Hepatic stellate cell (primary cell): ENCODE data around the gene FDXACB1.
A peak's percentile ranks its signal among the peaks of the same experiment; 100 is the strongest.
"Not testable (repeated sequence)": the region's sequence is repeated elsewhere in the genome, so short reads cannot be mapped to it uniquely, and the experiment has no call there.

Source experiments
- DNase-seq: peaks from one replicate; pipeline ENCODE4 v3.0.0; 2011; ENCODE audit warnings: low spot score

Gene FDXACB1

GRCh38 chr11:111908639-111909305 is 29.8 kb upstream of the FDXACB1 start:
- DNase-seq: no peak

DNA sequence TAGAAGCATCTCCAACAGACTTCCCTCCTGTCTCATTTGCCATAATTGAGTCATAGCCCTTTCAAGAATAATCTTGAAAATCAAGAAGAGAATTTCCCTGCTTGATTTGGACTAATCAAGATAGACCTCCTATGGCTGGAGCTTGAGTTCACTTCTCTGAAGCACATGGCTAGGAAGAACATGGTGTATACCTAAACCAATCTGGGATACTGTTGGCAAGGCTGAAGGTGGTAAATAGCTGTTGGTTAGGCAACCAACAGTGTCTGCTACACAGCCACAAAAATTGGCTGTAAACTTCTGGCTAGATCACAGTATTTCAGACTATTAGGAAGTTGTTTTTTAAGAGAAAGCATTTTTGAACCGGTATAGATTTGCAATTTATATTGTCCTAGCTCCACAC is 27.7 kb upstream of the FDXACB1 start:
- no peak for DNase-seq

GRCh38 chr11:111905411-111905810 is 26.4 kb upstream of the FDXACB1 start:
- DNase-seq: no peak

DNA sequence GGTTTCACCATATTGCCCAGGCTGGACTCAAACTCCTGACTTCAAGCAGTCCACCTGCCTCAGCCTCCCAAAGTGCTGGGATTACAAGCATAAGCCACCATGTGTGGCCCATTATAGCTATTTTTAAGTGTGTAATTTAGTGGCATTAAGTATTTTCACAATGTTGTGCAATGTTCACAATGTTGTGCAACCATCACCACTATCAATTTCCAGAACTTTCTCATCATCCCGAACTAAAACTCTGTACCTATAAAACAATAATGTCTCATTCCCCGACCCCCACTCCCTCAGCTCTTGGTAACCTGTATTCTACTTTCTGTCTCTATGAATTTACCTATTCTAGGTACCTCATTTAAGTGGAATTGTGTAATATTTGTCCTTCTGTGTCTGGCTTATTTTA is 7.9 kb upstream of the FDXACB1 start:
- no peak for DNase-seq

DNA sequence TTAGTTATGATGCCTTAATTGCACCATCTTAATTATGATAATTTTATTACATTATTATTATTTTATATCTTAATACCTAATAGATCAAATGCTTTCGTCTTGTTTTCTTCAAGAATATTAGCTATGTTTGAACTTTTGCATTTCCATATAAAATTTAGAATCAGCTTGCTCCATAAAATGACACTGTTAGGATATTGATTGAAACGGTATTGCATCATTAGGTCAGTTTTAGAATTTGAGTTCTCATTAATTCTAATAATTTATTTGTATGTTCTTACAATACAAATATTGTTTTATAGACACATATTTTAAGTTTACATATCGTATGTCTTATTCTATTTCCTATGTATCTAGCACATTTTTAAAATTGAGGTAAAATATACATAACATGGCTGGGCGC is 7.1 kb upstream of the FDXACB1 start:
- DNase-seq: no peak

DNA sequence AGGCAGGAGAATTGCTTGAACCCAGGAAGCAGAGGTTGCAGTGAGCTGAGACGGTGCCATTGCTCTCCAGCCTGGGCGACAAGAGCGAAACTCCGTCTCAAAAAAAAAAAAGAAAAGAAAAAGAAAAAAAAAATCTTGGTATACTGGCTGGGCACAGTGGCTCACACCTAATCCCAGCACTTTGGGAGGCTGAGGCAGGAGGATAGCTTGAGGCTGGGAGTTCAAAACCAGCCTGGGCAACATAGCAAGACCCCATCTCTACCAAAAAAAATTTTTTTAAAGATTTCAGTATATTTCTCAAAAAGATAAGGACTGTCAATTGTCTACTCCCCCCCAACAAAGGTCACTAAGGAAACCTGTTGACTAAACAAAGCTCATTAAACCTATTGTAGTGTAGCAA is 6.1 kb upstream of the FDXACB1 start:
- not testable (repeated sequence) for DNase-seq

- no peak for DNase-seq
Measured at GRCh38 chr11:111882202-111882601, 3.2 kb upstream of the FDXACB1 start.

DNA sequence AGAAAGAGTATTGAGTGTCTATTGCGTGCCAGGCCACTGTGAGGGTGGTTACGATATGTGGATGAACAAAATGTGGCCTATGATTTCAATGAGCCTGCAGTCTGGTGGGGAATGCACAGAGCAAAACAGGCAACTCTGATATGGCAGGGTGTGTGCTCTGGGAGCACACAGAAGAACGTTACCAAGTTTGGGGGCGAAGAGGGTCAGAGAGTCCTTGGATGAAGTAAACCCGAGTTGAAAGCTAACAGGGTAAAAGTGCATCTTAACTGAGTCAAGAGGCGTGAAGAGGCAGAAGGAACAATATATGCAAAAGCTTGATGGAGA is 634 bp upstream of the FDXACB1 start:
- DNase-seq: no peak

DNA sequence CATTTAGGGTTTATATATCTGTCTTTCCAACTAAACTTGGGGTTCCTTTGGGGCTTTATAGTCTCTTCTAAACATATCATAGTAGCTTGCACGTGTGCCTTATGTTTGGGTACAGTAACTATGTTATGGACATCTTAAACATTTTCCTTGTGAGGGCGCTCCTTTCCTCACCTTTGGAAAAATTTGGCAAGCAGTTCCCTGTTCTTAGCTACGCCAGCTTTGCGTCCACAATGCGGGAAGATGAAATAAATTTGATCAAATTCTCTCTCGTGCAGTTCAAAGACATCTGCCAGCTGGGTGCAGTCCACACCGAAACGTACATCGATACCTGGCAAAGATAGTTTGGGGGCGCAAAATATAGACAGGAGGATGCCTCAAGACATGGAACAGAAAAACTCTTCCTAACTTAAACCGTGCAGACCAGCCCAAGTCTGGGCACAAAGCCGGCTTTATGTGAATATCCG is 548 bp downstream of the FDXACB1 start:
- no peak for DNase-seq

DNA sequence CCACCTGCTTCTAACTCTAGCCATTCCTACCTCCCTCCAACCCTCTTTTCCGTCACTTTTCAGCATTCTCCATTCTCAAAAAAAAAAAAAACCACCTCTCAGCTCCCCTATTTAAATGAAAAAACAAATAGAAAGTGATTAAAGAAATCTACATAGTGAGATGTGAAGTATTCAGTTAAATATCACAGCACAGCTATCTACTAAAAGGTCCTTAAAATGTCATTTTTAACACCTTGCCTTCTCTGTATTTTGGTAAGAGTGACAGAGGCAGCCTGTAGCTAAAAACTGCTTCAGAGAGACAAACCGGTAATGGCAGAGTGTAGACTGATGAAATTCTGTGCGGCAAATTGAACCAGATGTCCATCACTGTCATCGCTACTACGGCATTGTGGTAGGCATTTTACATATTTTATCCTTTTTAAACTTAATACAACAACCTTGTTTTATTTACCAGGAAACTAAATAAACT is 7.2 kb downstream of the FDXACB1 start:
- DNase-seq: no peak

- DNase-seq: peak; percentile 74
Measured at GRCh38 chr11:111870886-111871692, 7.9 kb downstream of the FDXACB1 start, which contains the start of gene ALG9. Gene ALG9 (minus strand): TSS chr11:111871581. CDS start chr11:111871482, 99 bp downstream.

GRCh38 chr11:111870522-111870885 is 8.5 kb downstream of the FDXACB1 start:
- DNase-seq: no peak

DNA sequence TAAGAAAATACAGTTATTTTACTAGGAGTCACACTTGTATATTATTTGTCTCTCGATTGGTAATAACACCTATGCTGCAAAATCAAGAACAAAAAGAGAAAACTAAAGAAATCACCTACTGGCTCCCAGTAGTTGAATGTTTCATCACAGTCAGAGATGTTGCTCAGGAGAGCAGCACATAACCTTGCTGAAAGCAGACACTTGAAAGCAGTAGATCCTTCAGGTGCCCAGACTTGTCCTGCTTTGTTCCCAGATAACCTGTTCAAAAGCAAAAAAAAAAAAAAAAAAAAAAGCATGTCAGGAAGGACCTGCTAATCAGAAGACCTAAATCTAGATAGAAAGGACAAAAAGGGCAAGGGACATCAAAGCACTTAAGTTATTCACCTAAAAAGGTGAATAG is 8.9 kb downstream of the FDXACB1 start:
- DNase-seq: no peak

GRCh38 chr11:111860257-111860656 is 18.7 kb downstream of the FDXACB1 start:
- no peak for DNase-seq

DNA sequence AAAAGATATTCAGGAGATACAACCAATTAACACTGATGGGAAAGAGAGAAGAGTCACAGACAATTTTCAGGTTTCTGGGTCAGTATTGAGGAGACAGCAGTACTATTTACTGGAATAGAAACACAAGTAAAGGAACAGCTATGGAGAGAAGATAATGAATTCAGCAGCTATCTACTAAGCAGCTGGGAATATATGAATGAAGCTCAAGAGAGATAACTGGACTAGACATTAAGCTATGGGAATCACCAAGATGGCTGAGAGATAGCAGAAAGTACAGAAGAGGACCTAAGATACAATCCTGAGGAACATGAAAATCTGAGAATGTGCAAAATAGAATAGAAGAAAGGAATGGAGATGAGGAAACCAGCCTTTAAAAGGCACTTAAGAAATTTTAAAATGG is 23.5 kb downstream of the FDXACB1 start:
- no peak for DNase-seq

DNA sequence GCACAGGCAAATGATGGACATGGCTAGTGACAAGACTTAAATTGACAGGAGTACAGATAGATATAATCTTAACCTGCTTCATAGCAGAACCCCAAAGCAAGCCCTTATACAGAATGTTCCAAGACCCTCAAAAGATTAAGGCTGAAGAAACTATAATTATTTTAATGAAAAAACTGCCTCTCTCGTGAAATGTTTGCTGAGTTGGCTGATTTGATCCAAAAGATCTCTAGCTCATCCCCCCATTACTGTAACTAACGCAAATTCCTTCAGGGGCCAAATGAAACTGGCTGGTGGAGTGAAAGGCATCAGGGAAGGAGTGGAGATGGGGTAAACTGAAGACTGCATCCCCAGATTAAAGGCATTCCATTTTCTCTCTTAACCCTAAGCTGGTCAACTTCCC is 26.9 kb downstream of the FDXACB1 start:
- DNase-seq: no peak

- DNase-seq: no peak
Measured at GRCh38 chr11:111851636-111852035, 27.3 kb downstream of the FDXACB1 start.

GRCh38 chr11:111851067-111851466 is 27.9 kb downstream of the FDXACB1 start:
- DNase-seq: no peak

DNA sequence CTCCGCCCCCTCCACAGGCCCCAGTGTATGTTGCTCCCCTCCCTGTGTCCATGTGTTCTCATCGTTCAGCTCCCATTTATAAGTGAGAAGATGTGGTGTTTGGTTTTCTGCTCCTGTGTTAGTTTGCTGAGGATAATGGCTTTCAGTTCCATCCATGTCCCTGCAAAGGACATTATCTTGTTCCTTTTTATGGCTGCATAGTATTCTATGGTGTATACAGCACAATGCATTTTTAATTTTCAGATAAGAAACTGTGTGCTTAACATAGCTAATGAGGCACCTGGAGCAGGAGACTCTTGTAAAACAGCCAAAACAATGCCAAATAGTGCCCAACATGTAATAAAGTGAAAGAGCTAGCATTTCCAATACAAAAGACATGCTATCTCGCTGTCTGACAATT is 29.3 kb downstream of the FDXACB1 start:
- DNase-seq: no peak

GRCh38 chr11:111846636-111847035 is 32.3 kb downstream of the FDXACB1 start:
- peak; percentile 32 for DNase-seq

DNA sequence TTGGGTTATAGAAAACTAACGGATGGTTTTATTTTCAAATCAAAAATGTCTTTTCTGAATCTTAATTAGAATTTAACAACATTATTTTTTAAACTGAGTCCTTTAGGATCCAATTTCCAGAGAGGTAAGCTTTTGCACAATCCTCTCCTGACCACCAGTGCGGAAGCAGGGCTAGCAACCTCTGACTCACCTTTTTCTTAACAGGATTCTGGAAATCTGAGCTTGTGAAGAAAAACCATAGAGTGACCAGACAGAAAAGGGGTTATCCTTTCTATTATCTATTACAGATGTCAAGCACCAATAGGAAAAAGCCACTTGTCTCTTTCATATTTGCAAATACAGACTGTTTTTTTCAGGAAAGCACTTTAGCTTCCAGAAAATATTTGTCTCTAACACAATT is 32.9 kb downstream of the FDXACB1 start:
- no peak for DNase-seq

GRCh38 chr11:111845276-111846028 is 33.5 kb downstream of the FDXACB1 start:
- no peak for DNase-seq

DNA sequence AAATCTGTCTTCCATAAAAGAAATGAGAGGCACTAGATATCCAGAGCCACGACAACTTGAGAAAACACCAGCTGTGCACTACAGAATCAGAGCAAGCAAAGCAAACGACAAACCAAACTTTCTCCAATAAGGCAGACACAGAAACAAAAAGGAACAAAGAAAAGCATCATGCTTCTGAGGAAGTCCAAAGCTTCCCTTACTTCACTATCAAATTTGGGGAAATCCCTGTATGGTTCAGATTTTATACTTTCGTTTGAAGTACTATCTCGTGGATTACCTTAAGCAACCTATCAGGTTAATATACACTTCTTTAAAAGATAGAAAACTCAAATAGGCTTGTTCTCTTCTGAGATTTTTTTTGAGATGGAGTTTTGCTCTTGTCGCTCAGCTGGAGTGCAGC is 35.3 kb downstream of the FDXACB1 start:
- DNase-seq: no peak
